ENCODE data around the gene PIK3R1. TPM values are rescaled to one million over a fixed set of nuclear protein-coding genes. Genes with fewer than 3 reads are reported as not detected.

Gene PIK3R1
- total and polyA plus RNA-seq, 2 of the 4 experiments (the other 2 are of a cell fraction): 2.4 to 9.3 TPM

GRCh38 chr5:68330574-68330973 is 115.0 kb downstream of the PIK3R1 start:
- no peaks in the 10 kb centered on the region; the same call in 1 of the 2 replicates for H3K27me3 ChIP-seq (ENCODE audit: control insufficient read depth, insufficient read depth, low read length)
- no peak overlapping the region for H3K4me2 ChIP-seq (ENCODE audit: low read depth, low read length)
- ChIA-PET CTCF (interaction anchor here (0.5 to 0.7 kb wide), 3 partner anchors 9 to 140 kb away, joined by 3 to 4 read pairs (median 3); no protein-coding TSS in a partner anchor), POLR2A (ENCODE audit: unreplicated experiment) (no interaction called here)
- no peak overlapping the region for H3K14ac ChIP-seq (replicated peaks; ENCODE audit: low read depth, low read length)
- H4K91ac ChIP-seq (ENCODE audit: insufficient read depth, low read depth, low read length): no peak overlapping the region; the same call in 1 of the 2 replicates
- no CpG with 5 or more reads among the region's 1 CpG for WGBS, 2 experiments (ENCODE audit: extremely low coverage in 2 of 2, insufficient read length in 1 of 2)
- in situ Hi-C loops (cut with MboI; ENCODE audit: low sequenced_read_pairs): no loop called here
- DNase-seq (peak; percentile 24), ATAC-seq (ENCODE audit: low read depth) (no peak)
- no peak overlapping the region; the same call in 1 of the 2 replicates for H2AK5ac ChIP-seq (ENCODE audit: low read depth, low read length)
- H3K9ac ChIP-seq (ENCODE audit: low read depth, low read length): no peak overlapping the region
- H2BK15ac ChIP-seq (ENCODE audit: low read depth, low read length): no peak overlapping the region
- no peak overlapping the region for H4K5ac ChIP-seq (ENCODE audit: low read depth, low read length)
- no peaks in the 10 kb centered on the region for H3K36me3 ChIP-seq (ENCODE audit: control insufficient read depth, insufficient read depth, low read length)
- TF ChIP-seq RAD21 (IDR thresholded peaks at IDR 0.05; ENCODE audit: low read length): no peak
- TF ChIP-seq CEBPB (IDR thresholded peaks at IDR 0.05; ENCODE audit: low read depth, low read length): no peak
- TF ChIP-seq MAFK (IDR thresholded peaks at IDR 0.05; ENCODE audit: low read depth, low read length): no peak
- TF ChIP-seq RCOR1 (IDR thresholded peaks at IDR 0.05; ENCODE audit: insufficient replicate concordance, low read length): no peak
- TF ChIP-seq ELK1 (IDR thresholded peaks at IDR 0.05; ENCODE audit: borderline replicate concordance, low read depth, low read length): no peak
- no peak for TF ChIP-seq MAZ (IDR thresholded peaks at IDR 0.05; ENCODE audit: borderline replicate concordance, low read depth, low read length)
- no peak for TF ChIP-seq BHLHE40 (IDR thresholded peaks at IDR 0.05; ENCODE audit: low read depth, low read length)
- TF ChIP-seq POLR2A (IDR thresholded peaks at IDR 0.05; ENCODE audit: low read depth, low read length): no peak
- H3K9me3 ChIP-seq (ENCODE audit: control insufficient read depth, insufficient read depth, low read length): no peaks in the 10 kb centered on the region
- H3K9me1 ChIP-seq (ENCODE audit: insufficient read depth, low read length): peaks cover 8% of the 10 kb centered on the region
- H2BK5ac ChIP-seq (ENCODE audit: low read depth, low read length, poor library complexity, severe bottlenecking): no peak overlapping the region
- no peaks in the 10 kb centered on the region for H3K79me1 ChIP-seq (ENCODE audit: low read depth in 1 of 2, low read length in 2 of 2)
- H3K18ac ChIP-seq (ENCODE audit: low read depth, low read length): no peak overlapping the region
- no peak overlapping the region; the same call in 1 of the 2 replicates for H3K4ac ChIP-seq (ENCODE audit: low read depth, low read length)
- H3K27ac ChIP-seq (ENCODE audit: insufficient read depth, low read length): no peak overlapping the region
- no peak overlapping the region for H3K4me3 ChIP-seq (ENCODE audit: insufficient read depth, low read depth, low read length)
- intact Hi-C loops (cut with micrococcal nuclease): no loop called here
- no peak overlapping the region for H2BK120ac ChIP-seq (ENCODE audit: low read depth, low read length)
- no peak overlapping the region for H2AFZ ChIP-seq (replicated peaks; ENCODE audit: low read length, poor library complexity)
- H4K20me1 ChIP-seq (ENCODE audit: insufficient read depth, low read length): no peaks in the 10 kb centered on the region
- no peak overlapping the region for H2BK20ac ChIP-seq (ENCODE audit: low read depth, low read length)
- no peak overlapping the region for H4K8ac ChIP-seq (ENCODE audit: low read depth in 2 of 2, low read length in 2 of 2)
- H3K56ac ChIP-seq (ENCODE audit: extremely low read depth, insufficient read depth, low read length): no peak overlapping the region
- H3K4me1 ChIP-seq (ENCODE audit: control insufficient read depth, insufficient read depth, low read length): peaks cover 5% of the 10 kb centered on the region
- H3K23ac ChIP-seq (ENCODE audit: low read depth, low read length): no peak overlapping the region
- H2AK9ac ChIP-seq (replicated peaks; ENCODE audit: low read depth, low read length, poor library complexity): no peak overlapping the region
- no TSS peak for BruUV-seq (replicated peaks)
- dilution Hi-C loops (cut with HindIII; ENCODE audit: low sequenced_read_pairs, unreplicated experiment): no loop called here
